Keratinocyte (primary cell): ENCODE data around the gene PRMT1.

Experiments used
- EZH2 ChIP-seq: IDR thresholded peaks from one replicate; pipeline ENCODE4 v1.6.1; 2012; ENCODE audit warnings: inconsistent platforms, mild to moderate bottlenecking, low read length, moderate library complexity
- TF ChIP-seq, protein P1 (sequence below), 3 experiments: IDR thresholded peaks in 1 of 3; conservative IDR thresholded peaks in 1 of 3; optimal IDR thresholded peaks in 1 of 3; 2 replicates in 2 of 3; 3 replicates in 1 of 3; pipeline versions ENCODE3 to v1.5.1; 2011; ENCODE audit warnings: low read length in 3 of 3, mild to moderate bottlenecking in 3 of 3, moderate library complexity in 2 of 3, control low read depth in 1 of 3, inconsistent platforms in 1 of 3; ENCODE audit not compliant: insufficient read depth in 2 of 3; ENCODE audit errors: extremely low read depth in 1 of 3

- TF ChIP-seq EZH2: no peak
- TF ChIP-seq, protein P1, sequence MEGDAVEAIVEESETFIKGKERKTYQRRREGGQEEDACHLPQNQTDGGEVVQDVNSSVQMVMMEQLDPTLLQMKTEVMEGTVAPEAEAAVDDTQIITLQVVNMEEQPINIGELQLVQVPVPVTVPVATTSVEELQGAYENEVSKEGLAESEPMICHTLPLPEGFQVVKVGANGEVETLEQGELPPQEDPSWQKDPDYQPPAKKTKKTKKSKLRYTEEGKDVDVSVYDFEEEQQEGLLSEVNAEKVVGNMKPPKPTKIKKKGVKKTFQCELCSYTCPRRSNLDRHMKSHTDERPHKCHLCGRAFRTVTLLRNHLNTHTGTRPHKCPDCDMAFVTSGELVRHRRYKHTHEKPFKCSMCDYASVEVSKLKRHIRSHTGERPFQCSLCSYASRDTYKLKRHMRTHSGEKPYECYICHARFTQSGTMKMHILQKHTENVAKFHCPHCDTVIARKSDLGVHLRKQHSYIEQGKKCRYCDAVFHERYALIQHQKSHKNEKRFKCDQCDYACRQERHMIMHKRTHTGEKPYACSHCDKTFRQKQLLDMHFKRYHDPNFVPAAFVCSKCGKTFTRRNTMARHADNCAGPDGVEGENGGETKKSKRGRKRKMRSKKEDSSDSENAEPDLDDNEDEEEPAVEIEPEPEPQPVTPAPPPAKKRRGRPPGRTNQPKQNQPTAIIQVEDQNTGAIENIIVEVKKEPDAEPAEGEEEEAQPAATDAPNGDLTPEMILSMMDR (optimal IDR thresholded peaks at IDR 0.05 in 1 of 3, IDR thresholded peaks at IDR 0.05 in 1 of 3, conservative IDR thresholded peaks at IDR 0.05 in 1 of 3; ENCODE audit: extremely low read depth in 1 of 3, insufficient read depth in 2 of 3, low read length in 3 of 3): no peak
These were observed 264 bp upstream of the PRMT1 start for GRCh38 chr19:49676784-49677230.
